Spleen (tissue), 7 donors: ENCODE data around the gene ERICH6.

Source experiments
- CTCF ChIP-seq, 11 experiments: fragments of 200-600 bp in 7 of 11; fragments of 450-650 bp in 4 of 11; sonication (generic) in 4 of 11; IDR thresholded peaks in 8 of 11; conservative IDR thresholded peaks in 3 of 11; 1 replicate in 7 of 11; 2 replicates in 4 of 11; pipeline versions ENCODE4 v1.4.0 to v1.8.0; 2016 to 2021; ENCODE audit warnings: antibody characterized with exemption in 11 of 11, inconsistent platforms in 4 of 11, mild to moderate bottlenecking in 1 of 11
- POLR2A ChIP-seq, 3 donors: fragments of 450-650 bp; IDR thresholded peaks; one replicate each; pipeline ENCODE4 v1.5.1; 2017; ENCODE audit warnings: antibody characterized with exemption in 3 of 3, mild to moderate bottlenecking in 1 of 3
- donor health status: DM: no; HTN: no; CAD: no; lungs with moderate emphysema.
- donor health status: DM: no; HTN: no; CAD: no.
- donor health status: DM: no; HTN: no; CAD: no.

GRCh38 chr3:150697646-150698045 is 6.1 kb downstream of the ERICH6 start:
- TF ChIP-seq CTCF (IDR thresholded peaks at IDR 0.05 in 8 of 11, conservative IDR thresholded peaks at IDR 0.05 in 3 of 11): no peak
- TF ChIP-seq POLR2A (IDR thresholded peaks at IDR 0.05): no peak
